Activated CD4-positive, alpha-beta T cell treated with anti-CD3 and anti-CD28 coated beads, Interleukin-2, amount 50 U/mL, for 4 hours (primary cell): ENCODE results near the gene P2RY14.

Experiments
- DNase-seq, 2 experiments: peaks; one replicate each; pipeline ENCODE4 v3.0.0-alpha.2; 2020

Gene P2RY14

DNA sequence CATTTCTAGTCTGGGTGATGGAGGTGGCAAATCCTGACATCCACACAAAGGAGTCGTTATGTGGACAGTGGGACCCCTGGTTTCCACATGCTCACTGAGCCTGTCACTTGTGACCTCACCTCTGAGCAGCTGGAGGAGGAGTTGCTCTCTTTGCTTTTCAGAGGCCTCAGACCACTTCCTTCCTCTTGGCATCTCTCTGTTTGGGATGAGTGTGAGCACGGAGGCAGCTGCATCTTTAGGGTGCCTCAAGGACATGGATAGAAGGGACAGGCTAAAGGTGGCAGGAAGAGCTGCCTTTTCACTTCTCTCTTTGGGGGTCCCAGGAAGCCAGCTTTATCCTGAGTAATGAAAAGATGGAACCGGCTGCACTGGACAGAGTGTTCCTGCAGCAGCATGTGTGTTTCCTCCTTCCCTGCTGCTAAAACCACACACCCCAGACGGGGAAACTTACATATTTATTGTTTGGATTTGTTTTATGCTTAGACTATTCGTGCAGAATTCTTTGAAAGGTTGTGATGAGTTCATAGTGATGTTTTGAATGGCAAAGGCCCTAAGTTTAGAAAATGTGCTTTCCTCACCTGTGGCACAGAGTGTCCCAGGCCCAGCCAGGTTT, 107.1 kb downstream of the P2RY14 start:
- DNase-seq: no peak

- peak in 1 of 2 experiments; percentile 19 for DNase-seq
These were observed 108.2 kb downstream of the P2RY14 start for GRCh38 chr3:151169948-151170679.

DNA sequence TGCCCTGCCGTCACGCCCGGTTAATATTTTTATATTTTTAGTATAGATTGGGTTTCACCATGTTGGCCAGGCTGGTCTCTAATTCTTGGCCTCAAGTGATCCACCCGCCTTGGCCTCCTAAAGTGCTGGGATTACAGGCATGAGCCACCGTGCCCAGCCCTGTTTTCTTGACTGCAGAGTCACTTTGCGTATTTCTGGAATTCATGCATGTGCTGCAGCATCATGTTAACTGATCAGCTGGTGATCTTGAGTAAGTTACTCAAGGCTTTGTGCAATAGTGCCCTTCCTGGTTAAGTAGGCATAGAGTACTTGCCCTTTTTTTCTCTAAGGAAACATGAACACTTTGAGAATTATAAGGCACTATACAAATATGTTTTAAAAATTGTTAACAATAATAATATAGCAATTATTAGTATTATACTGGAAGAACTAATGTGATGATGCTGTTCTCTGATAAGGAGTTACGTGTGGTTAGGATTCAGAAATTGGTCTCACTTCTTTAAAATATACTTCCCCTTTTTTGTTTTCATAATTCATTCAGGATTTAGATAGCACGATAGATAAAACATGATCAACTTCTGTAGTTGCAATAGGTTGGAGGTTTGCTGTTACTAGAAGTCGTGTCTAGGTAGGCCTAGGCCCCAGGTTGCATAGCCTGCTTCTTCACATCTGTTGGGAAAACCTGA, 108.9 kb downstream of the P2RY14 start:
- no peak for DNase-seq

- DNase-seq: peak; percentile 84 to 88
These were observed 109.9 kb downstream of the P2RY14 start for GRCh38 chr3:151168269-151169094.

DNA sequence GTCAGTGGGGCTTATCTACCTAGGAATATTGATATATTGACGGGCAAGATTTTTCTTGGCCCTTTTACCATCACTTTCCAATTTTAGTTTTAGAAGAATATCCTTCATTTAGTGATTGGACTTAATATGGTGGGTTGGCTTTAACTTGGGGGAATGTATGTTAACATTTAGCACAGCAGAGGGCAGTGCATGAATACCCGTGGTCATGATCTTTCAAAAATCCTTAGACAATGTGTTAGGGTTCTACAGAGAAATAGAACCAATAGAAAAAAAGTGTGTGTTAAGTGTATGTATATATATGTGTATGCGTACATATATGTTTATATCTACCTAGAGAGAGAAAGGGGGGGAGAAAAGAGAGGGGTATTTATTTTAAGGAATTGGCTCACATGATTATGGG, 112.2 kb downstream of the P2RY14 start:
- DNase-seq: no peak

DNA sequence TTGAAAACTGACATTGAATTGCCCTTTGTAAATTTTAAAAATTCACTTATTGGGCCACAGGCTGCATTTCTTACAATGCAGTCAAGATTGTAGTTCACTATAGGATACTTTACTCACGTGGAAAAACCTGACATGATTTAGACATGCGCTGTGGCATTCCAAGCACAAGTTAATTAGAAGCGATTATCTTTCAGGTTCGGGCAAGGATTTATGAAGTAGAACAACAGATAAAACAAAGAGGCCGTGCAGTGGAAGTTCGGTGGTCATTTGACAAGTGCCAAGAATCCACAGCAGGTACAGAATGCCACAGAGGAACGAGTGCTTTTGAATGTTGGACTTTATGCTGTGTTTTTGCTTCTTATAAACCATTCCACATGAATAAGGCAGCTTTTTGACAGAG, 113.1 kb downstream of the P2RY14 start:
- no peak for DNase-seq
